ENCODE results near the gene CCM2. TPM values are rescaled to one million over a fixed set of nuclear protein-coding genes. Genes with fewer than 3 reads are reported as not detected.
A peak's percentile ranks its signal among the peaks of the same experiment; 100 is the strongest.

The CCM2 gene
- total RNA-seq, 1 donor from 2014 or later = 47.8 TPM

DNA sequence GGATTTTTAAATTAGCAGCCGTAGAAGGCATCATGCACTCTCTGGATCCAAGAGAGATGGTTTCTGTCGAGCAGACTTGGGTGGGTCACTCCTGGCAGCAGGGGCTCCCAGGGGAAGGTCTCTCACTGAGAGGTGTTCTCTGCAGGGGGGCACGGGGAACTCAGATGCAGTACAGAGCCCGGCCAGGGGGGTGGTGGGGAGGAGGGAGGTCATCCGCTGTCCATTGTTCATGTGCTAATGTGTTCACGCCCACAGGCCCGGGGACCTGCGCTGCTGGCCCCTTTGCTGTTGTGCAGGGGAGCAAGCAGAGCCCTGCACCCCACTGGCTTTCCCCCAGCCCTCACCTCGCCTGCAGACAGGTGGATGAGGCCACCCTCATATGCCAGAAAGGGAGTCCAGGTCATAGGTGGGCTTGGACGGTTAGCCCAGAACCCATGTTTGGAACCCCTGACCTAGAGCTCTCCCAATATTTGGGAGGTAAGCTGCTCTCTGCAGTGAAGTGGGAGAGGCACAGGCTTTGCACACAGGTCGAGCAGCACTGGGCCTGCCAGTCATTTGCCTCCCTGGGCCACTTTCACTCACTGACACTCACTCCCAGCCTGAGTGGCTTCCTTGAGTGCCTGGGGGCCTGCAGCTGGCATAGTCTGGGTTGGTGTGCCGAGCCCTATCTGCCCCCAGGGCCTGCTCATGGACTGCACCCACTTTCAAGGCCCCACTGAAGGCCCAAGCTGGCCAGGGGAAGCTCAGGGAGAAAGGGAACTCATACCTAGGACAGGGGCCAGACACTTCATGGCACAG lies 124.1 kb downstream of the CCM2 start:
- H3K9me3 Mint-ChIP-seq (ENCODE audit: low read depth) = no peaks in the 10 kb centered on the region
- no peak for TF ChIP-seq CTCF (IDR thresholded peaks at IDR 0.05)
- no peaks in the 10 kb centered on the region for H3K4me1 Mint-ChIP-seq (ENCODE audit: low read depth)
- no peak overlapping the region for H3K4me3 Mint-ChIP-seq (ENCODE audit: unreplicated experiment)
- no peaks in the 10 kb centered on the region for H3K36me3 Mint-ChIP-seq (ENCODE audit: low read depth)
- no peak overlapping the region for H3K27ac Mint-ChIP-seq (ENCODE audit: unreplicated experiment)
- peak; percentile 83 for DNase-seq (ENCODE audit: low spot score)
- H3K27me3 Mint-ChIP-seq (ENCODE audit: low read depth) = no peaks in the 10 kb centered on the region

- Mint-ChIP-seq H3K4me3 (ENCODE audit: unreplicated experiment) (no peak overlapping the region), H3K27ac (ENCODE audit: unreplicated experiment) (no peak overlapping the region), H3K9me3 (ENCODE audit: low read depth) (no peaks in the 10 kb centered on the region), H3K27me3 (ENCODE audit: low read depth) (no peaks in the 10 kb centered on the region), H3K36me3 (ENCODE audit: low read depth) (no peaks in the 10 kb centered on the region), H3K4me1 (ENCODE audit: low read depth) (no peaks in the 10 kb centered on the region)
- TF ChIP-seq CTCF (IDR thresholded peaks at IDR 0.05) = no peak
- peak; percentile 60 for DNase-seq (ENCODE audit: low spot score)
These were observed 125.3 kb downstream of the CCM2 start for GRCh38 chr7:45125193-45125904.

Other genes starting within 250 kb of the CCM2 start
- 1,108 to 1,479 TPM (median 1,462 TPM) in 3 replicates for gene PPIA, start 203.5 kb upstream of the CCM2 start, total RNA-seq
- 119 to 139 TPM (median 126 TPM) in 3 replicates for gene H2AZ2, start 152.1 kb upstream of the CCM2 start, total RNA-seq
- gene PURB, start 114.7 kb upstream of the CCM2 start, total RNA-seq = 21.9 to 22.2 TPM (median 22.2 TPM) in 3 replicates
- 0.05 to 0.36 TPM in 2 of 3 replicates, not detected in the other for gene MYO1G, start 21.2 kb upstream of the CCM2 start, total RNA-seq
- gene NACAD, start 88.8 kb downstream of the CCM2 start, total RNA-seq = 12.4 to 21.9 TPM (median 19.0 TPM) in 3 replicates
- 39.5 to 45.7 TPM (median 43.7 TPM) in 3 replicates for gene TBRG4, start 111.5 kb downstream of the CCM2 start, total RNA-seq
- gene RAMP3, start 157.6 kb downstream of the CCM2 start, total RNA-seq = not detected in 3 replicates